ENCODE results near the gene DPP4.
A peak's percentile ranks its signal among the peaks of the same experiment; 100 is the strongest.

The DPP4 gene

GRCh38 chr2:162061021-162061420 lies 13.0 kb downstream of the DPP4 start:
- Histone ChIP-seq H3K9ac (ENCODE audit: low read depth, low read length) (no peak overlapping the region), H2AFZ (ENCODE audit: low read depth, low read length) (no peak overlapping the region), H3K4me3 (ENCODE audit: low read depth in 1 of 2, low read length in 2 of 2) (no peak overlapping the region), H3K27me3 (ENCODE audit: insufficient read depth, low read length, poor library complexity) (no peaks in the 10 kb centered on the region), H3K4me1 (ENCODE audit: insufficient read depth, low read length) (peaks cover 64% of the 10 kb centered on the region), H3K9me3 (ENCODE audit: insufficient read depth, low read length, severe bottlenecking) (peaks cover 4% of the 10 kb centered on the region), H3K79me2 (ENCODE audit: insufficient read depth, low read length) (peaks cover 99% of the 10 kb centered on the region), H3K36me3 (ENCODE audit: insufficient read depth, low read length) (peaks cover 76% of the 10 kb centered on the region), H3K4me2 (ENCODE audit: insufficient read depth, low read length) (no peak overlapping the region), H4K20me1 (ENCODE audit: insufficient read depth, low read length) (peaks cover 4% of the 10 kb centered on the region; the same call in 1 of the 2 replicates), H3K27ac (ENCODE audit: low read length) (peak overlapping the region; percentile 37; the same call in 1 of the 2 replicates)
- ATAC-seq (ENCODE audit: insufficient read depth, low read depth): peak; percentile 62
- no peak for DNase-seq
- TF ChIP-seq CTCF (IDR thresholded peaks at IDR 0.05; ENCODE audit: borderline replicate concordance, extremely low read depth, low read length, poor library complexity, severe bottlenecking): no peak
- TF ChIP-seq EZH2 (IDR thresholded peaks at IDR 0.05; ENCODE audit: borderline replicate concordance, low read depth, low read length, severe bottlenecking): no peak

GRCh38 chr2:162060532-162060931 lies 13.5 kb downstream of the DPP4 start:
- ATAC-seq (ENCODE audit: insufficient read depth, low read depth): no peak
- H3K27me3 ChIP-seq (ENCODE audit: insufficient read depth, low read length, poor library complexity): no peaks in the 10 kb centered on the region
- no peak overlapping the region for H3K4me3 ChIP-seq (ENCODE audit: low read depth in 1 of 2, low read length in 2 of 2)
- no peak for DNase-seq
- peaks cover 1% of the 10 kb centered on the region; the same call in 1 of the 2 replicates for H4K20me1 ChIP-seq (ENCODE audit: insufficient read depth, low read length)
- H3K4me1 ChIP-seq (ENCODE audit: insufficient read depth, low read length): peaks cover 59% of the 10 kb centered on the region
- peaks cover 99% of the 10 kb centered on the region for H3K79me2 ChIP-seq (ENCODE audit: insufficient read depth, low read length)
- H3K36me3 ChIP-seq (ENCODE audit: insufficient read depth, low read length): peaks cover 76% of the 10 kb centered on the region
- H3K9ac ChIP-seq (ENCODE audit: low read depth, low read length): no peak overlapping the region
- H3K27ac ChIP-seq (ENCODE audit: low read length): no peak overlapping the region
- H3K9me3 ChIP-seq (ENCODE audit: insufficient read depth, low read length, severe bottlenecking): peaks cover 4% of the 10 kb centered on the region
- no peak overlapping the region for H3K4me2 ChIP-seq (ENCODE audit: insufficient read depth, low read length)
- H2AFZ ChIP-seq (ENCODE audit: low read depth, low read length): no peak overlapping the region
- TF ChIP-seq EZH2 (IDR thresholded peaks at IDR 0.05; ENCODE audit: borderline replicate concordance, low read depth, low read length, severe bottlenecking): no peak
- TF ChIP-seq CTCF (IDR thresholded peaks at IDR 0.05; ENCODE audit: borderline replicate concordance, extremely low read depth, low read length, poor library complexity, severe bottlenecking): no peak

GRCh38 chr2:162058973-162059668 lies 14.9 kb downstream of the DPP4 start:
- Histone ChIP-seq H3K27ac (ENCODE audit: low read length) (peak overlapping the region; percentile 32; the same call in 1 of the 2 replicates), H3K9me3 (ENCODE audit: insufficient read depth, low read length, severe bottlenecking) (peaks cover 4% of the 10 kb centered on the region), H3K36me3 (ENCODE audit: insufficient read depth, low read length) (peaks cover 79% of the 10 kb centered on the region), H3K4me3 (ENCODE audit: low read depth in 1 of 2, low read length in 2 of 2) (no peak overlapping the region), H4K20me1 (ENCODE audit: insufficient read depth, low read length) (peaks cover 3% of the 10 kb centered on the region; the same call in 1 of the 2 replicates), H3K27me3 (ENCODE audit: insufficient read depth, low read length, poor library complexity) (no peaks in the 10 kb centered on the region), H3K9ac (ENCODE audit: low read depth, low read length) (no peak overlapping the region), H3K4me1 (ENCODE audit: insufficient read depth, low read length) (peaks cover 47% of the 10 kb centered on the region), H3K79me2 (ENCODE audit: insufficient read depth, low read length) (peaks cover 99% of the 10 kb centered on the region), H3K4me2 (ENCODE audit: insufficient read depth, low read length) (no peak overlapping the region), H2AFZ (ENCODE audit: low read depth, low read length) (no peak overlapping the region)
- no peak for DNase-seq
- ATAC-seq (ENCODE audit: insufficient read depth, low read depth): no peak
- no peak for TF ChIP-seq CTCF (IDR thresholded peaks at IDR 0.05; ENCODE audit: borderline replicate concordance, extremely low read depth, low read length, poor library complexity, severe bottlenecking)

Measured in DND-41 (cell line).